AG08396 (cell line): Measurements from ENCODE around the gene MAGEB17.
A peak's percentile ranks its signal among the peaks of the same experiment; 100 is the strongest.
"Not testable (repeated sequence)": the region's sequence is repeated elsewhere in the genome, so short reads cannot be mapped to it uniquely, and the experiment has no call there.

ENCODE experiments used
- DNase-seq: peaks from one replicate; pipeline ENCODE4 v3.0.0; 2012; ENCODE audit warnings: low spot score, mixed read lengths

The MAGEB17 gene, protein sequence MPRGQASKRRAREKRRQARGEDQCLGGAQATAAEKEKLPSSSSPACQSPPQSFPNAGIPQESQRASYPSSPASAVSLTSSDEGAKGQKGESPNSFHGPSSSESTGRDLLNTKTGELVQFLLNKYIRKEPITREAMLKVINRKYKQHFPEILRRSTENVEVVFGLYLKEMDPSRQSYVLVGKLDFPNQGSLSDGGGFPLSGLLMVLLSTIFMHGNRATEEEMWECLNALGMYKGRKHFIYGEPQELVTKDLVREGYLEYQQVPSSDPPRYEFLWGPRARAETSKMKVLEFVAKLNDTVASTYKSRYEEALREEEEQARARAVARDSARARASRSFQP

DNA sequence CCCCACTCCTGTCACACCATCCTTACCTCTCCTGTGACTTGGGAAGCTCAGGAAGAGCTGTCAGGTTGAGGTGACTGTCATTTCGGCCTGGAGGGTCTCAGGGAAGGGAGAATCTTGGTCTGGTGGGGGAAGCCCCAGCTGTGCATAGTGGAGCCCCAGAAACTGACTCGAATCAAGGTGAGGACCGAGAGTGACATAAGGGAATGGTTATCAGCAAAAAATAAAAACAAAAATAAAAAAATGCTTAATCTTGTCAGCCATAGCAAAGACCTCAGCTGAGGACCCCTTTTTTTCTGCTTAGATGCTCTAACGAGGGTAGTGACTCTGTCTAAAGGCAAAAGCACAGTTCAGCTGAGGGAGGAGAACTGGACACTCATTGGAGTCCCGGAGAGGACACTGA lies at the start of gene MAGEB17:
Gene MAGEB17 (plus strand): TSS at position 301 of the 400 bp plus-strand sequence. CDS start 2,902 bp downstream, outside the sequence.
- DNase-seq = no peak

DNA sequence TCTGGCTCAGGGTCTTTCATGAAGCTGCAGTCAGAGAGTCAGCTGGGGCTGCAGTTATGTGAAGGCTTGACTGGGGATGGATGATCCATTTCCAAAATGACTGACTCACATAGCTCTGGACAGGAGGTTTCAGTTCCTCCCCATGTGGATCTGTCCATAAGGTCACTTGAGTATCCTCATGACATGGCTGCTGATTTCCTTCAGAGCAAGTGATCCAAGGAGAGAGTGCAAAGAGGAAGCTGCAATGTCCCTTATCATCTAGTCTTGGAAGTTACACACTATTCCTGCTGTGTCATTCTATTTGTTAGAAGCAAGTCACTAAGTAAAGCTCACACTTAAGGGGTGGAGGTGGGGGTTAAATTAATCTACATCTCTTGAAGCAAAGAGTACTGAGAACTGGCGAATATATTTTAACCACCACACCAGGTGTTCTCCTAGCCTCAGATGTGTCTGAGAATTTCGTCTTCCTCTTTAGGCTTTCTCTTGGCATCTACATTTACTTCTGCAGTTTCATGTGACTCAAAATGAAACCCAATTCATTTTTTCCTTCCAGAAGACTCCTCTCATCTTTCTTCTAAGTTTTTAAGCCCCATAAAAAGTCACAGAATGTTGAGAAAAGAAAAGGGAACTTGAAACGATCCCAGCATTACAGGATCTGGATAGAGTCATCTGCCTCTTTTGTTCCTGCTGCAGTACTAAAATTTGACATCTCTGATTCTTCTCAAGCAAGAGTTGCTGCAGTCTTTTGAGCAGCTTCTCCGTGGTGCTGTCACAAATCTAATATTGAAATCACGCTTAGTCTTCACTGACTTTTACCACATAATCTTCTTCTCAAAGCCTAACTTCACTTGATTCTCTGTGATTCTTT lies 47.7 kb upstream of the MAGEB17 start:
- DNase-seq = no peak

DNA sequence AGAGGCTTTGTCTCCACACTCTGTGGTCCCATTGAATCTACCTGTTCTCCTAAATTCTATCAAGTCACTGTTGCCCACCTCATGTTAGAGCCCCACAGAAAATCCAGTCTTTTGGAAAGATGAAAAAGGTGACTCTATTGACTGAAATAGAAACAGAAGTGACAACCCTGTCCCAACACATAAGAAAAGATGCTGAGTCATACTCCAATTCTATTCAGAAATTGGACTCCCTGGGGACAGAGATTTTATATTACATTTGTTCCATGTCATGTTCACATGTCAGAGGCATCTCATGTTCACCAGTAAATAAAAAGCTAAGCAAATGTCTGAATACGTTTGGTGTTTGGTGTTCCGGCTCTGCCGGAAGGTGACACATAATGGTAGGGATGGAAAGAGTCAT lies 46.9 kb upstream of the MAGEB17 start:
- DNase-seq = no peak

DNA sequence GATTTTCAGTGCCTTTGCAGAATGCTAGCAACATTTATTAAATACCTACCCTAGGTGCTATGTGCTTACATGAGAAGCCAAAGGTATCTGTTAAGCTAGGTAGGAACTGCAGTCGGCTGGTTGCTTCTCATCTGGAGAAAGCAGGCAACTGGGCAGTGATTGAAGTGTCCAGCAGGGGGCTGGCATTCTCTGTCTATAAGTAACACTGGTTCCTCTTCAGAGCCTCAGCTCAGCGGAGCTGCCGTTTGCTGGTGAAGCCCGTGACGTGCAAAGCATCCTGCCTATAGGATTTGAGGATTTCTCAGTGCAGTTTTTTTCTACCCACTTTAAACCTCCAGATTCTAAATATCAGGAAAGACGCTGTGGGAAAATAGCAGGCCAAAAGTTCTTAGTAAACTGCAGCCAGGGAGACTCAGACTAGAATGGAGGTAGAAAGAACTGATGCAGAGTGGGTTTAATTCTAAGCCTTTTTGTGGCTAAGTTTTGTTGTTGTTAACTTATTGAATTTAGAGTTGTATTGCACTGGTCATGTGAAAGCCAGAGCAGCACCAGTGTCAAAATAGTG lies 44.0 kb upstream of the MAGEB17 start, which contains the start of gene GRPR:
Gene GRPR (plus strand): TSS at position 344 of the 565 bp plus-strand sequence. CDS start 389 bp downstream, outside the sequence.
- peak; percentile 82 for DNase-seq

DNA sequence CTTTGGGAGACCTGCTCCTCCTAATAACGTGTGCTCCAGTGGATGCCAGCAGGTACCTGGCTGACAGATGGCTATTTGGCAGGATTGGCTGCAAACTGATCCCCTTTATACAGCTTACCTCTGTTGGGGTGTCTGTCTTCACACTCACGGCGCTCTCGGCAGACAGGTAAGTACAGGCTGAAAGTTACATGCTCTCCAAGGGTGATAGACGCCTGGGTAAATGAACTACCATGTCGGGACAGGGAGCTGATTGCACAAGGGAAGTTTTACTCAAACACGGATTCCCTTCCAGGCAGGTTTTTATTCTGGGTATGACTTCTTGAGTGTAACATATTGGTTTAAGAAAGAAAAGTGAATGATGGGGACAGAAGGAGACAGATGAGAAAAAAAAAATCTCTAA lies 43.1 kb upstream of the MAGEB17 start:
- DNase-seq = no peak

DNA sequence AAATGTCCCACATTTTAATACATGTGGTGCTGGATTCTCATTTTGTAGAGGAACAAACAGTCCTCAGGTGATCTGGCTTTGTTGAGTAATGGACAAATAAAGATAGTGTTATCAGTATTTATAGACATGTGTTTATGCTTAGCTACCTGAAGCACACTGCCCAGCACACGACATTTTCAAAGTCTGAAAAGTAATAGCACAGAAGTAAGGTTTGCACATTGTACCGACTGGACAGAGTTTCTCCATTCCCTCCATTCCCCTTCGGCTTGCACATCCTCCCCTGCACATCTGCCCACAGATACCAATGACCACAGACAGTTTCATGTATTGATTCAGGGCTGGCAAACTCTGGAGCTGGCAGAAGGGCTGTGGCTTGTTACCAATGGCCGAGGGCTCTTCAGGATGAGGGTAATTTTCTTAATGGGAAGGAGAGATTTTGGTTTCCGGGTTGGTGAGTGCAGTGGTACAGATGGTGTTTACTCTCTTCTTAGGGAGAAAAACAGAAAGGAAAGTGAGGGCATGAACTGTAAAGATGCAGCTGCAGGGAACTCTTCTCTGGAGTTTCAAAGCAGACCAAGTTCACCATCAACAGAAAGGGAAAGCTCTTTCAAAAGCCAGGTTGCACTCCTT lies 41.6 kb upstream of the MAGEB17 start:
- DNase-seq = no peak

DNA sequence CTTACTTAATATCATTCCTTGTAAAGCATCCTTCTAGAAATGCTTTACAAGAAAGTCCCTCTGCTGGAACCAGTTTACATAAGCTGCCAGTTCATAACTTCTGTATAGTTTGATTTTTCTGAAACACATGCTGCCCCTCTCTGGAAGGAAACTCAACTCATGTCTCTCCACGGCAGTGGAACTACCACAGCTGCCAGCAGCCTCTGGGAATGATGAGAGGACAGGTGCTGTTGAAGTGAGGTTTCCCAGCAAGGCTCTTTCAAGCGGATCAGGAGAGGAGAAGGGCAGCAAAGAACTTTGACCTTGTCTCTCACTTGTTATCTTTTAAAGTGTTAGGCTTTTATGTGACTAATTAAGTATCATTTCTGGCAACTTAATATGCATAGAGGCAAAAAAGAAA lies 36.6 kb upstream of the MAGEB17 start:
- no peak for DNase-seq

DNA sequence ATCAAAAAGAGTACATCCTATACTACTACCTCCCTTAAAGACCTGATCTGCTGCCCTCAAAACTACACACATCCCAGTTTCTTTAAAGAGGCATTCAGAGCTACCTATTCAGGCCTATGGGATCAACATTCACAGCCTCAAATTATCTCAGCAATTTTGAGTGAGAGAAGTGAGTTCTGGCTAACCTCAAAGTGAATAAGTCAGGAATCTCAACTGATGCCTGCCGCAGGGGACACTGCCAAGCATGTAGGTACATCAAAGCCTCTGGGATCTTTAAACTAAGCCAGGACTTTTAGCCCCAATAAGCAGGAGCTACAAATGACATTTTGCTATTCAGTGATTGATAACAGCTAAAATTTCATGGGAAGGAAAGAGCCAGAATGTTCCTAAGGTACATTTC lies 32.3 kb upstream of the MAGEB17 start:
- DNase-seq = no peak

DNA sequence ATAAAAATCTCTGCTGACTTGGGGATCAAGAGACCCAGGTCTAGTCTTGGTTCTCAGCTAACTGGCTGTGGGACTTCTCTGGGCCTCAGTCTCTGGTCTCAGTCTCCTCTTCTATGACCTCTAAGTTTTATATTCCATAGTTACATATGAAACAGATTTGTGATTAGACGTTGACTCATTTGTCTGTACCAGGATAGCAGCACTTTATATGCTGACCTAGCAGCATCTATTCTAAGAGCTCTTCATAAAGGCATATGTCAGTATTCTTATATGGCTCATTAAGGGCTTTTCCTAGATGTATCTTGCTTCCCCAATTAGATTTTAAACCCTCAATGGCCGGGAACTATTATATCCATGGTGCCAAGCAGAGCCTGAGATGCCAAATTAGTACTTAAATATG lies 31.2 kb upstream of the MAGEB17 start:
- no peak for DNase-seq

DNA sequence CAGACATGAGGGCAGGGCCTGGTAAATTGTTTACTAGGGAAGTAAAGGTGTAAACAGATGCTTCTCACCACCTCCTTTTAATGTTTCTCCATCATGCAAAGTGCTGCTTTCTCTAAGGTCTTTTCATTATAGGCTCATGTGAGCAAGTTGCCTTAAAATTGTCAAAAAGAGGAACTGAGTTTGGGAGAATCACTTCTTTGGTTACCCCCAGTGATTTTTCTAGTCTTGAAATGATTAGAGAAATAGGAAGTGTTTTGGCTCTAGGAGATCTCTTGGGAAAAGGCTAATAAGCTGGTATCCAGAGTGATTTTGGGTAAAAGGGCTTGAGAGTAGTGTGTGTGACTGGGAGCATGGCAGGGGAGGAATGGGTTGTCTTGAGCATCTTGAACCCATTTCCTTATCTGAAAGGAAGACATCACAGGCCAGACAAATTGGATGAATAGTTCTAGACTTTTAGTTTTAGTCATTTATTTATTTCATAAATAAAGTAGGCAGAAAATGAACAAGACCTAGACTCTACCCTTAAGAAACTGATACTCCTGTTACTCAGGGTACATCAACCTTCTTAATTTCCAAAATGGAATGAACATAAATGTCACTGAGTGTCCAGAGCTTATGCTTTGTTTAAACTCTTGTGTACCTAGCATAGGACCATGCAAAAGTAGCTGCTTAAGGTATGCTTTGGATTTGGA lies 29.7 kb upstream of the MAGEB17 start:
- DNase-seq = no peak

DNA sequence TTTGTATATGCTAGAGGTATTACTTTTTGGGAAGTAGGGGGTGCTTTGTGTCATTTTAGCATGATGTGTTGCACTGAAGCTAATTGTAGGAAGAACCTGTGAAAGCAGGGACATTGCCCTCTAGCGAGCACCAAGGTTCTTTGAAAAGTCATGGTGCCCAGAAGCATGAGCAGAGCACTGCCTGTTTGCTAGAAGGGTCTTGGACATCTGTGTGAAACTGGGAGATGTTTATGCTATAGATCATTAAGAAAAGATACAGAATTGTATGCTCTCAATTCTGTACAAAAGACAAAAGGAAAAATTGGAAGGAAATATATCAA lies 29.2 kb upstream of the MAGEB17 start:
- no peak for DNase-seq

DNA sequence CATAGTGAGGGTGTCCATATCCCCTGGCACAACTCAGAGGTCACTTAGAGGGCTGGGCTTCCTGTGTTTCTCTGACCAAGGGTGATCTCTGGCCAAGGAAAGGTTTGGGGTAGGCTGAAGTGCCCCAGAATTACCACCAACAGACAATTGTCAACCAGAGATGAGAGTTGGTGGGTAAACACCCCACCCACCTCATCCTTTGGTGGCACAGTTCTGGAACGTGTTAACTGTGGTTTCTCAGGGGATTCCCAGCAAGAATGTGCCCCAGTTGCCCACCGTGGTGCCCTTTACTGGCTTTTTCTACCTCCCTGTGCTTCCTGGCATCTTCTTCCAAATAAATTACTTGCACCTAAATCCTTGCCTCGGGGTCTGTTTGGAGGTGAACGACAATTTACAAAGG lies 26.8 kb upstream of the MAGEB17 start:
- no peak for DNase-seq

DNA sequence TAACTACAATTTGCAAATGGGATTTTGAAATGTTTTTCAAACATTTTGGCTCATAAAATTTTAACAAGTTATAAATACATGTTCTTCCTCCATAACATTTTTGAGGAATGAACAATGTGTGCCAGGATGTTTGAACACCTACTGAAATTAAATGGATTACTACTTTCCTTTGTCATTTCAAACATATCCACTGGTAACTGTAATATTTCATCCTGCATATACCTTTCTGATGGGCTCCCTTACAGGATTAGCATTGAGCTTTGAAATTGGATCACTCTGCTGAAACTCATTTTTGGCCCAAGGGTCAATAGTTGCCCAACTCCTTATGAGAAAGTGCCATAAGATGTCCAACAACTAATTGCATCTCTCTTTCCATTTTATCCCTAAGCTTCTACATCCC lies 26.3 kb upstream of the MAGEB17 start:
- no peak for DNase-seq

DNA sequence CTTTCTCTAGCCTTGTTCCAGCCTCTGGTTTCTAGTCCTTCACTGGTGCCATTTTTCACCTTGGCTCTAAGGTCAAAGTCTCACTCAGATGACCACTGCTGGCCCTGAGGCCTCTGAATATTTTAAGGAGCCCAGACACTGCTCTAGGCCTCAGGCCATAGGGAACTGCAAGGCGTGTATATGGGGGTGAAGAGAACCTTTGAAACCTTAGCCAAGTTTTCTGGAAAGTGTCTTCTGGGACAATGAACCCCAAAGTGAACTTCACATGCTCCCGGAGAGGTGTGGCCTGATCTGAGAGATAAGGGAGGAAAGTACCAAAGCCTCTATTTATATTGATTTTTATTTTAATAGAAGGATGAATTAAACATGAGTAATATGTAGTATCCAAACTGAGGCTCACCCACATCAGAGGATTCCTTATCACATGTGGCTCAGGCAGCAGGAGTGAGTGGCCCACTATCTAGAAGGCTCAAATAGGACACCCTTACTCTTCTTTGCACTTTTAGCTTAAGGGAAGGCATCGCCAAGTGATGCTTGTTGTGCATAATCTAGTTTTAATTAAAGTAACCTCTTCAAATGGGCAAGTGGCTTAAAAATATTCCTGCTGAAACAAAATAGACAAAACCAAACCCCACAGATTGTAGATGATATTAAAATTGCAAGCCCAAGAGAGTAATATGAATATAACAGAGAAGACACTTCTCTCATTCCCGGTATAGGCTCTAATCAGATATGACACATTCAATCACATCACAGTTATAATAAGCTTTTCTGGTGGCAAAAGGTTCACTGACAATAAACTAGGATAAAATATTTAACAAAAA lies 25.6 kb upstream of the MAGEB17 start:
- no peak for DNase-seq

DNA sequence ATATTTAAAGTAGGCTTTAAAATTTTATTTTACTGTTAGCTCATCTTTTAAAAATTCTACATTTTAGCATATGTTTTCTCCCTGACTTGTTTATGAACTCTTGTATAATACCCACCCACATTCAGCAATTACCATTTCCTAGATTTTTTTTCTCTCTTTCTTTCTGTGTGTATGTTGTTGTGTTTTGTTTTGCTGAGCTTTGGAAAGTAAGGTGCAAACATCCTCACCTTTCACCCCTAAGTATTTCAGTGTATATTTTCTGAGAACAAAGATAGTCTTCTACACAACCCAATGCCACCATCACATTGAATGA lies 25.1 kb upstream of the MAGEB17 start:
- DNase-seq = no peak

DNA sequence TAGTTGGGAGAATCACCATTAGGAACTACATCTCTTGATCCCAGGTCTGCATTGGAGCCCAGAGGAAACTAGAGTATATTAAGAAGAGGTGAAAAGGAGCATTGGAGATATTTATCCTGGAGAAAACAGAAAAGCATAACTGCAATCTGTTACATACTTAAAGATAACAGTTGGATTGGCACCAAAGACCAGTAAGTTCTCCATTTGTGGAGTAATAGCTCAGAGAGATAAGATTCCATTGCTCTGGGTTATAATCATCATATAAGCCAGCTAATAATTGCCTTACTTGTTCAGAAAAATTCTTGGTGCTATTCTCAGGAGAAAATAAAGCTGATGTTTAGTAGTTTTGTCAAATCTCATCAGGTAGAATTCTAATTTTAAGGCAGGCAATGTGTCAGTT lies 23.3 kb upstream of the MAGEB17 start:
- no peak for DNase-seq

DNA sequence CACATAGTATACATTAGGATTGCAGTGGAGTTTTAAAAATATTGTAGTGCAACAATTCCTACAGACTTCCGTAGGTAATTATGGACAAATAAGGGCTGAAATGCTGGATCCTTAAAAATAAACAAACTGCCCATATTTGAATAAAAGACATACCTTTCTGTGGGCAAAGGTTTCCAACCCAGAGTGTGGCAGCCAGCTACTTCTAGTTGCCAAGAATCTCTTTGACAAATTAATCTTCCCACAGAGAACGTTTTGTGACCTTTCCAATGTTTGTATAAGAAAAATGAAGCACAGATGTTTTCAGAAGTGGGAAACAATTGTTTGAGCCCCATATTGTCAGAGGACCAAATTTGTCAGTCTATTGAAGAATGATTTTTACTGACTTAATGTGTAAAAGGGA lies 22.9 kb upstream of the MAGEB17 start:
- DNase-seq = no peak

DNA sequence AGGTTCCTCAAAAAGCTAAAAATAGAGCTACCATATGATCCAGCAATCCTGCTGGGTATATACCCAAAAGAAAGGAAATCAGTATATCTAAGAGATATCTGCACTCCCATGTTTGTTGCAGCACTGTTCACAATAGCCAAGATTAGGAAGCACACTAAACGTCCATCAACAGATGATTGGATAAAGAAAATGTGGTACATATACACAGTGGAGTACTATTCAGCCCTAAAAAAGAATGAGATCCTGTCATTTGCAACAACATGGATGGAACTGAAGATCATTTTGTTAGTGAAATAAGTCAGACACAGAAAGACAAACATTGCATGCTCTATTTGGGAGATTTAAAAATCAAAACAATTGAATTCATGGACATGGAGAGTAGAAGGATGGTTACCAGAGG lies 22.2 kb upstream of the MAGEB17 start:
- DNase-seq = not testable (repeated sequence)

DNA sequence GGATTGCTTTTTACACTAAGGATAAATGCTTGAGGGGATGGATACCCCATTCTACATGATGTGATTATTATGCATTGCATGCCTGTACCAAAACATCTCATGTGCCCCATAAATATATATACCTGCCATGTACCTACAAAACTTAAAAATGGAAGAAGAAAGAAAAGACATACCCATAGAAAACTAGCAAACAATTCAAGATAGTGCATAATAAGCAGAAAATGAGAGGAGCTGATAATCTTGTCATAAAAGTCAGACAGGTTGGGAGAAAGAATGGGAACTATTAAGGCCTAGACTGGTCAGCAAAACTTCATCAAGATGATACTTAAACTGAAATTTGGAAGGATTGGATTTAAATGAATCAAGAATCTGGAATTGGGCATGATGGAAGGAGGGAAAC lies 21.6 kb upstream of the MAGEB17 start:
- no peak for DNase-seq

DNA sequence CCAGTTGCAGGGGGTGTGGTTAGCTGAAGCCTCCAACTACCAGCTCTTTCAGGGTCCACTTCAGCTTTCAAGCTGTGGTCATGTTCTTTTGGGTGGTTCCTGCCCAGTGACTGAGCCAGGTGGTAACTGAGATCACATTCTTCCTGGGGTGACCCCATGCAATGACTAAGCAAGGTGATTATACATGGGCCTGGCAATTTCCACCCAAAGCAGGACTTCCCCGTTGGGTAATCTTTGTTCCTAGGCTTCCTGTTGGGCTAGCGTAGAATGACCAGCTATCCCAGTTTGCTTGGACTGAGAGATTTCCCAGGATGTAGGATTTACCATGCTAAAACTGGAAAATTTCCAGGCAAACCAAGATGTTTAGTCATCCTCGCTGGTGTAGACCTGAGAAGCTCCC lies 18.4 kb upstream of the MAGEB17 start:
- DNase-seq = no peak

DNA sequence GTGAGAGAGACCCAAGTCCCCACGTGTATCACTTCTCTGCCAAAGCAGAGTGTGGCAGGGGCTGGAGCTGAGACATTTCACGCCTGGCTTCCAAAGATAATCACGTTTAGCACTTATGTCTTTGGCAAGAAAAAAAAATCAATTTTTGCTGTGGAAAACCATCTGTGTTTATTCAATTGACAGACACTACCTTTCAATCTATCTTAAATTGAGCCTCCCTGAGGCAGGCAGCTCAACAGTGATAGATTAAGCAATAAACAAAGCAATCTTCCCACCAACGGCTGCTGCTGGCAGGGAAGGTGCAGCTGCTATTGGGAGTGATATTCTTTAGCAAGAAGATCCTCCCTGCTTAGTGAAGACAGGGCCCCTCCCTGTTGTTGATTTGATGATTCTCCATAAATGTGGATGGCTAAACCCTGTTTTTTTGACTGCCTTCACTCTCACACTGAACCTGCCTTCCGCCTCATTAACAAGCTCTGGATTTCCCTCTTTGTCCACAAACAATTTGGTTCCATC lies 11.6 kb upstream of the MAGEB17 start:
- no peak for DNase-seq
